Measurements from ENCODE around the gene CCDC106.

DNA sequence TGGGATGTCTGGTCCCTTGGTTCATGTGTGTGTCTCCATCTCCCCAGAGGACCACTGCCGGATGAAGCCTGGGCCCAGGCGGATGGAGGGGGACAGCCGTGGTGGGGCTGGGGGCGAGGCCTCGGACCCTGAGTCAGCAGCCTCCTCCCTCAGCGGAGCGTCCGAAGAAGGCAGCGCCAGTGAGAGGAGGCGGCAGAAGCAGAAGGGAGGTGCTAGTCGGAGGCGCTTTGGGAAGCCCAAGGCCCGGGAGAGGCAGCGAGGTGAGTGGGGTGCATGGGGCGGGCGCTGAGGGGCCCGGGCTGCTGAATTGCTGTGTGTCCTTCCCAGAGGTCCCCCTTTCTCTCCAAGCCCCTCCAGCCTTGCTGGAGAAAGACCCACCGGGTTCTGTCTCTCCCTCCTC, 3.2 kb downstream of the CCDC106 start:
- TF ChIP-seq, protein P1, sequence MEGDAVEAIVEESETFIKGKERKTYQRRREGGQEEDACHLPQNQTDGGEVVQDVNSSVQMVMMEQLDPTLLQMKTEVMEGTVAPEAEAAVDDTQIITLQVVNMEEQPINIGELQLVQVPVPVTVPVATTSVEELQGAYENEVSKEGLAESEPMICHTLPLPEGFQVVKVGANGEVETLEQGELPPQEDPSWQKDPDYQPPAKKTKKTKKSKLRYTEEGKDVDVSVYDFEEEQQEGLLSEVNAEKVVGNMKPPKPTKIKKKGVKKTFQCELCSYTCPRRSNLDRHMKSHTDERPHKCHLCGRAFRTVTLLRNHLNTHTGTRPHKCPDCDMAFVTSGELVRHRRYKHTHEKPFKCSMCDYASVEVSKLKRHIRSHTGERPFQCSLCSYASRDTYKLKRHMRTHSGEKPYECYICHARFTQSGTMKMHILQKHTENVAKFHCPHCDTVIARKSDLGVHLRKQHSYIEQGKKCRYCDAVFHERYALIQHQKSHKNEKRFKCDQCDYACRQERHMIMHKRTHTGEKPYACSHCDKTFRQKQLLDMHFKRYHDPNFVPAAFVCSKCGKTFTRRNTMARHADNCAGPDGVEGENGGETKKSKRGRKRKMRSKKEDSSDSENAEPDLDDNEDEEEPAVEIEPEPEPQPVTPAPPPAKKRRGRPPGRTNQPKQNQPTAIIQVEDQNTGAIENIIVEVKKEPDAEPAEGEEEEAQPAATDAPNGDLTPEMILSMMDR (IDR thresholded peaks at IDR 0.05) = no peak
- no peak for TF ChIP-seq POLR2AphosphoS5 (IDR thresholded peaks at IDR 0.05; ENCODE audit: low read depth, low read length)
- TF ChIP-seq, protein P2, sequence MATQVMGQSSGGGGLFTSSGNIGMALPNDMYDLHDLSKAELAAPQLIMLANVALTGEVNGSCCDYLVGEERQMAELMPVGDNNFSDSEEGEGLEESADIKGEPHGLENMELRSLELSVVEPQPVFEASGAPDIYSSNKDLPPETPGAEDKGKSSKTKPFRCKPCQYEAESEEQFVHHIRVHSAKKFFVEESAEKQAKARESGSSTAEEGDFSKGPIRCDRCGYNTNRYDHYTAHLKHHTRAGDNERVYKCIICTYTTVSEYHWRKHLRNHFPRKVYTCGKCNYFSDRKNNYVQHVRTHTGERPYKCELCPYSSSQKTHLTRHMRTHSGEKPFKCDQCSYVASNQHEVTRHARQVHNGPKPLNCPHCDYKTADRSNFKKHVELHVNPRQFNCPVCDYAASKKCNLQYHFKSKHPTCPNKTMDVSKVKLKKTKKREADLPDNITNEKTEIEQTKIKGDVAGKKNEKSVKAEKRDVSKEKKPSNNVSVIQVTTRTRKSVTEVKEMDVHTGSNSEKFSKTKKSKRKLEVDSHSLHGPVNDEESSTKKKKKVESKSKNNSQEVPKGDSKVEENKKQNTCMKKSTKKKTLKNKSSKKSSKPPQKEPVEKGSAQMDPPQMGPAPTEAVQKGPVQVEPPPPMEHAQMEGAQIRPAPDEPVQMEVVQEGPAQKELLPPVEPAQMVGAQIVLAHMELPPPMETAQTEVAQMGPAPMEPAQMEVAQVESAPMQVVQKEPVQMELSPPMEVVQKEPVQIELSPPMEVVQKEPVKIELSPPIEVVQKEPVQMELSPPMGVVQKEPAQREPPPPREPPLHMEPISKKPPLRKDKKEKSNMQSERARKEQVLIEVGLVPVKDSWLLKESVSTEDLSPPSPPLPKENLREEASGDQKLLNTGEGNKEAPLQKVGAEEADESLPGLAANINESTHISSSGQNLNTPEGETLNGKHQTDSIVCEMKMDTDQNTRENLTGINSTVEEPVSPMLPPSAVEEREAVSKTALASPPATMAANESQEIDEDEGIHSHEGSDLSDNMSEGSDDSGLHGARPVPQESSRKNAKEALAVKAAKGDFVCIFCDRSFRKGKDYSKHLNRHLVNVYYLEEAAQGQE (IDR thresholded peaks at IDR 0.05; ENCODE audit: insufficient read depth in 1 of 2, low read depth in 2 of 2, low read length in 1 of 2) = no peak
